H9 (cell line): ENCODE results near the gene XXYLT1. TPM values are rescaled to one million over a fixed set of nuclear protein-coding genes. Genes with fewer than 3 reads are reported as not detected.
A peak's percentile ranks its signal among the peaks of the same experiment; 100 is the strongest.

Source experiments
- DNase-seq: peaks from one replicate; pipeline ENCODE4 v3.0.0-alpha.2; 2017
- H2AFZ ChIP-seq: one replicate; pipeline ENCODE4 v1.6.1; 2013; ENCODE audit warnings: mild to moderate bottlenecking, low read length, control low read depth, moderate library complexity
- H2AK5ac ChIP-seq: 2 replicates; pipeline ENCODE4 v1.6.1; 2013; ENCODE audit warnings: low read length, control low read depth, mixed read lengths; ENCODE audit not compliant: insufficient read length
- H2BK120ac ChIP-seq: one replicate; pipeline ENCODE4 v1.6.1; 2013; ENCODE audit warnings: low read depth, mild to moderate bottlenecking, low read length, control low read depth, inconsistent platforms; ENCODE audit not compliant: poor library complexity, severe bottlenecking
- H2BK12ac ChIP-seq: 2 replicates; pipeline ENCODE4 v1.6.1; 2013; ENCODE audit warnings: low read length, control low read depth, mixed read lengths, low read depth; ENCODE audit not compliant: insufficient read length
- H2BK15ac ChIP-seq: 2 replicates; pipeline ENCODE4 v1.6.1; 2013; ENCODE audit warnings: low read depth, low read length, control low read depth
- H2BK20ac ChIP-seq: one replicate; pipeline ENCODE4 v1.6.1; 2013; ENCODE audit warnings: low read depth, mild to moderate bottlenecking, low read length, control low read depth, inconsistent platforms; ENCODE audit not compliant: poor library complexity, severe bottlenecking
- H2BK5ac ChIP-seq: 2 replicates; pipeline ENCODE4 v1.6.1; 2013; ENCODE audit warnings: low read length, control low read depth, mixed read lengths; ENCODE audit not compliant: insufficient read length
- H3K14ac ChIP-seq: 2 replicates; pipeline ENCODE4 v1.6.1; 2013; ENCODE audit warnings: low read length, control low read depth; ENCODE audit not compliant: insufficient read depth
- H3K18ac ChIP-seq: 2 replicates; pipeline ENCODE4 v1.6.1; 2013; ENCODE audit warnings: low read depth, mild to moderate bottlenecking, mixed read lengths, low read length, control low read depth; ENCODE audit not compliant: insufficient read length
- H3K23ac ChIP-seq: 2 replicates; pipeline ENCODE4 v1.6.1; 2013; ENCODE audit warnings: low read length, control low read depth, mixed read lengths, low read depth; ENCODE audit not compliant: insufficient read length
- H3K23me2 ChIP-seq: 2 replicates; pipeline ENCODE4 v1.6.1; 2013; ENCODE audit warnings: low read depth, mild to moderate bottlenecking, mixed read lengths, low read length, control low read depth; ENCODE audit not compliant: insufficient read length, poor library complexity, severe bottlenecking
- H3K27ac ChIP-seq: 2 replicates; pipeline ENCODE4 v1.5.1; 2013; ENCODE audit warnings: low read length, control low read depth, mixed read lengths, low read depth; ENCODE audit not compliant: insufficient read length
- H3K27me3 ChIP-seq: 2 replicates; pipeline ENCODE4 v1.6.1; 2013; ENCODE audit warnings: low read length, control low read depth, inconsistent platforms; ENCODE audit not compliant: insufficient read depth
- H3K4ac ChIP-seq: 2 replicates; pipeline ENCODE4 v1.6.1; 2013; ENCODE audit warnings: low read depth, mild to moderate bottlenecking, control low read depth, inconsistent platforms, low read length, moderate library complexity
- H3K4me1 ChIP-seq: 2 replicates; pipeline ENCODE4 v1.6.1; 2013; ENCODE audit warnings: low read length, control low read depth, inconsistent platforms; ENCODE audit not compliant: insufficient read depth
- H3K4me2 ChIP-seq: 2 replicates; pipeline ENCODE4 v1.6.1; 2013; ENCODE audit warnings: low read length, control low read depth, mixed read lengths; ENCODE audit not compliant: insufficient read length, insufficient read depth
- H3K56ac ChIP-seq: 2 replicates; pipeline ENCODE4 v1.6.1; 2013; ENCODE audit warnings: low read depth, mild to moderate bottlenecking, mixed read lengths, low read length, control low read depth; ENCODE audit not compliant: insufficient read length
- H3K79me1 ChIP-seq: 2 replicates; pipeline ENCODE4 v1.6.1; 2013; ENCODE audit warnings: low read depth, mild to moderate bottlenecking, moderate library complexity, low read length, control low read depth, inconsistent platforms; ENCODE audit not compliant: insufficient read depth, poor library complexity, severe bottlenecking
- H3K79me2 ChIP-seq: 2 replicates; pipeline ENCODE4 v1.6.1; 2013; ENCODE audit warnings: low read length, control low read depth, inconsistent platforms; ENCODE audit not compliant: insufficient read depth
- H3K9ac ChIP-seq: 2 replicates; pipeline ENCODE4 v1.6.1; 2013; ENCODE audit warnings: low read length, control low read depth, mixed read lengths; ENCODE audit not compliant: insufficient read length; ENCODE audit errors: extremely low read depth
- H3K9me3 ChIP-seq: one replicate; pipeline ENCODE4 v1.6.1; 2013; ENCODE audit warnings: low read depth, low read length, inconsistent platforms; ENCODE audit not compliant: control insufficient read depth
- H3T11ph ChIP-seq: one replicate; pipeline ENCODE4 v1.6.1; 2013; ENCODE audit warnings: mild to moderate bottlenecking, low read length, control low read depth, inconsistent platforms
- H4K20me1 ChIP-seq: one replicate; pipeline ENCODE4 v1.6.1; 2013; ENCODE audit not compliant: control insufficient read depth, insufficient read length, insufficient read depth
- H4K5ac ChIP-seq: 2 replicates; pipeline ENCODE4 v1.6.1; 2013; ENCODE audit warnings: low read depth, mild to moderate bottlenecking, mixed read lengths, low read length, control low read depth; ENCODE audit not compliant: insufficient read length
- H4K8ac ChIP-seq: replicated peaks from 2 replicates; pipeline ENCODE4 v1.6.1; 2013; ENCODE audit warnings: low read length, control low read depth, mixed read lengths, low read depth; ENCODE audit not compliant: insufficient read length
- H4K91ac ChIP-seq: 2 replicates; pipeline ENCODE4 v1.6.1; 2013; ENCODE audit warnings: low read depth, mild to moderate bottlenecking, moderate library complexity, mixed read lengths, low read length, control low read depth; ENCODE audit not compliant: insufficient read length
- H3K27ac Mint-ChIP-seq, 3 experiments: 2 replicates in 2 of 3; 3 replicates in 1 of 3; pipeline ENCODE4 v1.8.0; 2020 to 2021; ENCODE audit warnings: mixed read lengths in 3 of 3, mild to moderate bottlenecking in 1 of 3, moderate library complexity in 1 of 3
- H3K27me3 Mint-ChIP-seq: 2 replicates; pipeline ENCODE4 v1.8.0; 2021; ENCODE audit warnings: low read depth, mild to moderate bottlenecking, moderate library complexity, mixed read lengths
- H3K36me3 Mint-ChIP-seq, 3 experiments: 2 replicates in 2 of 3; 3 replicates in 1 of 3; pipeline ENCODE4 v1.8.0; 2020 to 2021; ENCODE audit warnings: low read depth in 3 of 3, mixed read lengths in 3 of 3; ENCODE audit not compliant: insufficient read depth in 1 of 3
- H3K4me1 Mint-ChIP-seq, 2 experiments: 2 replicates each; pipeline ENCODE4 v1.8.0; 2020; ENCODE audit warnings: mixed read lengths in 2 of 2
- H3K4me3 Mint-ChIP-seq, 2 experiments: 2 replicates in 1 of 2; 3 replicates in 1 of 2; pipeline ENCODE4 v1.8.0; 2020 to 2021; ENCODE audit warnings: mild to moderate bottlenecking in 2 of 2, mixed read lengths in 2 of 2, moderate library complexity in 1 of 2
- H3K9me3 Mint-ChIP-seq, 2 experiments: 2 replicates in 1 of 2; 3 replicates in 1 of 2; pipeline ENCODE4 v1.8.0; 2020; ENCODE audit warnings: mild to moderate bottlenecking in 2 of 2, mixed read lengths in 2 of 2, moderate library complexity in 1 of 2
- WGBS: extraction: QIAGEN DNeasy Blood & Tissue Kit; methylation state at CpG from one replicate; pipeline ENCODE4 v1.1.7; 2013; ENCODE audit warnings: missing lambda C conversion rate, low lambda C conversion rate, mixed read lengths; ENCODE audit not compliant: insufficient read length; ENCODE audit errors: extremely low coverage; 5-methylcytosine and 5-hydroxymethylcytosine counted together
- total RNA-seq: library from RNA; stranded (reverse); gene quantifications from 2 replicates; pipeline ENCODE4 v1.2.1, GENCODE V29; 2021
- TF ChIP-seq, protein P1 (sequence below): fragments of 200-600 bp; sonication (generic); conservative IDR thresholded peaks from 3 replicates; pipeline ENCODE4 v1.8.0; 2021; ENCODE audit warnings: antibody characterized with exemption, mild to moderate bottlenecking

The XXYLT1 gene
- total RNA-seq, 1 experiment from 2014 or later, result 22.7 TPM

DNA sequence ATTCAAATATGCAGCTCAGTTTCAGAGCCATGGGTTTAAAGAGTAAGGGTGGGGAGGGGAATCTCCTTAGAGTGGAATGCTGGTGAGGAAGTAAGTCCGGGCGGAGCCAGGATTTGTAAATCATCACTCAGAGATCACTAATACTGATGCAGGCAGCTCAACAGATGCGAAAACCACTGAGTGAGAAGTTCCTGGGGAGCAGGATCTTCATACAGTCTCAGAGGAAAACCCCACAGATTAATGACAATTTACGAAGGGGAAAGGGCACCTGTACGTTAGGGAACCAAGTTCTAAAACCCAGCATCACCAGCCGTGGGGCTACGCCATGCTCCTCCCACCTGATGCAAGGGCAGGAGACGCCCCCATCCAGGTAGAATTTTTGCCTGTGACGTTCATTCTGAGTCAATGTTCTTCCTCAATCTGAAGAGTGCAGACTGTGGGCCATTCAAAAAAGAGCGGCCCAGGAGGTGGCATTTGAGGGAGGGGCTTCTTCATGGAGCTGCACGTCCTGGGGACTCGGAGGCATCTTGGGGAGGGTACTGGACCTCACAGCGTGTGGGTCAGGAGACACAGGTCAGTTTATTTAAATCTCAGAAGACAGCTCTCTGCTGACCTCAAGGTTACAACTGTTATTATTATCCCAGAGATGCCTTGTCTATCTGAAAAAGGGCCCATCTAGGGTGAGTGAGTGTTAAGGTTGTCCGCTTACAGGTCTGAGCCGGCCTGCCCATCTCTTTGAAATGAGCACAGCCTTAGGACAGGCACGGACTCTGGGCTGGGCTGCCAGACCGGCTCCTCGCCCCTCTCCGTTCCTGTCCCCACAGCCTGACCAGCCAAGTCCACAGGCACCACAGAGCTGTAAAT lies 228.0 kb downstream of the XXYLT1 start:
- Mint-ChIP-seq H3K4me1 (peaks cover 28 to 46% of the 10 kb centered on the region in 2 experiments), H3K36me3 (no peaks in the 10 kb centered on the region), H3K27ac (0 out of 7 replicates have a peak overlapping the region, but pooled peaks of 1 of the 3 experiments have one; percentile 35), H3K9me3 (no peaks in the 10 kb centered on the region), H3K4me3 (no peak overlapping the region; a peak in 1 of 5 replicates), H3K27me3 (peaks cover 1% of the 10 kb centered on the region; the same call in 1 of the 2 replicates)
- H4K91ac ChIP-seq, result no peak overlapping the region
- no peak overlapping the region for H3K27ac ChIP-seq
- no peaks in the 10 kb centered on the region for H3K79me2 ChIP-seq
- H2BK12ac ChIP-seq, result no peak overlapping the region
- H2BK15ac ChIP-seq, result no peak overlapping the region
- no peaks in the 10 kb centered on the region for H3K23me2 ChIP-seq
- H3T11ph ChIP-seq, result no peak overlapping the region
- H2BK20ac ChIP-seq, result no peak overlapping the region
- H3K4me2 ChIP-seq, result peak overlapping the region; percentile 8
- no peaks in the 10 kb centered on the region; the same call in 1 of the 2 replicates for H3K4me1 ChIP-seq
- H3K9ac ChIP-seq, result no peak overlapping the region
- no peak overlapping the region for H3K4ac ChIP-seq
- no peak overlapping the region for H2BK5ac ChIP-seq
- no peak overlapping the region for H4K5ac ChIP-seq
- H2AFZ ChIP-seq, result no peak overlapping the region
- no peak overlapping the region for H3K18ac ChIP-seq
- TF ChIP-seq, protein P1, sequence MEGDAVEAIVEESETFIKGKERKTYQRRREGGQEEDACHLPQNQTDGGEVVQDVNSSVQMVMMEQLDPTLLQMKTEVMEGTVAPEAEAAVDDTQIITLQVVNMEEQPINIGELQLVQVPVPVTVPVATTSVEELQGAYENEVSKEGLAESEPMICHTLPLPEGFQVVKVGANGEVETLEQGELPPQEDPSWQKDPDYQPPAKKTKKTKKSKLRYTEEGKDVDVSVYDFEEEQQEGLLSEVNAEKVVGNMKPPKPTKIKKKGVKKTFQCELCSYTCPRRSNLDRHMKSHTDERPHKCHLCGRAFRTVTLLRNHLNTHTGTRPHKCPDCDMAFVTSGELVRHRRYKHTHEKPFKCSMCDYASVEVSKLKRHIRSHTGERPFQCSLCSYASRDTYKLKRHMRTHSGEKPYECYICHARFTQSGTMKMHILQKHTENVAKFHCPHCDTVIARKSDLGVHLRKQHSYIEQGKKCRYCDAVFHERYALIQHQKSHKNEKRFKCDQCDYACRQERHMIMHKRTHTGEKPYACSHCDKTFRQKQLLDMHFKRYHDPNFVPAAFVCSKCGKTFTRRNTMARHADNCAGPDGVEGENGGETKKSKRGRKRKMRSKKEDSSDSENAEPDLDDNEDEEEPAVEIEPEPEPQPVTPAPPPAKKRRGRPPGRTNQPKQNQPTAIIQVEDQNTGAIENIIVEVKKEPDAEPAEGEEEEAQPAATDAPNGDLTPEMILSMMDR, result no peak
- DNase-seq, result peak; percentile 27
- H2AK5ac ChIP-seq, result no peak overlapping the region
- H3K23ac ChIP-seq, result no peak overlapping the region
- H4K20me1 ChIP-seq, result no peaks in the 10 kb centered on the region
- H3K9me3 ChIP-seq, result no peaks in the 10 kb centered on the region
- no peaks in the 10 kb centered on the region for H3K27me3 ChIP-seq
- H4K8ac ChIP-seq, result no peak overlapping the region
- H3K14ac ChIP-seq, result no peak overlapping the region; the same call in 1 of the 2 replicates
- H3K79me1 ChIP-seq, result no peaks in the 10 kb centered on the region
- WGBS, result no CpG with 5 or more reads among the region's 19 CpGs
- H2BK120ac ChIP-seq, result no peak overlapping the region
- no peak overlapping the region for H3K56ac ChIP-seq
